Superior temporal gyrus (tissue), 1 donor: ENCODE measurements around the gene CLEC2B.
"Not testable (repeated sequence)": the region's sequence is repeated elsewhere in the genome, so short reads cannot be mapped to it uniquely, and the experiment has no call there.

Source experiments
- DNase-seq: peaks from one replicate; pipeline ENCODE4 v3.0.0-alpha.2; 2016; ENCODE audit errors: extremely low spot score

The CLEC2B gene

GRCh38 chr12:9869307-9870161, at the start of gene CLEC2B:
TSS of gene CLEC2B (minus strand) at chr12:9869354.
- DNase-seq = no peak

- DNase-seq = no peak
Observed at GRCh38 chr12:9911708-9912107, 42.6 kb upstream of the CLEC2B start.

- no peak for DNase-seq
Observed at GRCh38 chr12:9910716-9911421, 41.7 kb upstream of the CLEC2B start.

DNA sequence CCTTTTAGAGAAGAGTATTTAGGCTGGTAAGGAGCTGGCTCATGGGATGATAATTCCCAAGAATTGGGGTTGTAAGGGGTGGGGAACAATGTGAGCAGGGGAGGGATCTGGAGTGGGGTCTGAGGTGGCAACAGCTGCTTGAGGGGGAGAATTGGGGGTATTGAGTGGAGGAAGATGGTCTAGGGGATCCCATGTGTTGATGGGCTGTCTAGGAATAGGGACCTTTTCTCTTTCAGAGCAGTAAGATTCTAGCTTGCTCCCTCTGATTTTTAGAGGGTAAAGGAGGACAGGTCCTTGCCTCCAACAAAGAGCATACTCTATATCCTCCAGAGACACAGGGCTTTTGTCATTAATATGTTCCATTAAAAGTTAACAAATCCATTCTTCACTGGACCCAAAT, 40.6 kb upstream of the CLEC2B start:
- no peak for DNase-seq

DNA sequence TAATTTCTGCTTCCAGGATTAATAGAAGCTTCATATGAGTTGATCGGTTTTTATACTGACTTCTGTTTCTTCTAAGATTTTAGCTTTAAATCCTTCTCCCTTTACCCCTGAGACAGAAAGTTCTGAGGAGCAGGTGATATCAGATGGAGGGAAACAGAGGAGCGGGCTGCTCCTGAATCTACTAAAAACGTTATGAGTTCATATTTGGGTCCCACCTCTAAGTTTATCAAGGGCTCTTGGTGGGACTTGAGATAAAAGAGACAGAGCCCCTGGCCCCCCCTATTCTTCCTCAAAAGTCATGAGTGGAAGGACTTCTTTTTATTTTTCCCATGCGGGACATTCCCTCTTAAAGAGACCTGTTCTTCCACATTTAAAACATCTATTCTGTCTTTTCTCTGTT, 39.2 kb upstream of the CLEC2B start:
- DNase-seq = no peak

DNA sequence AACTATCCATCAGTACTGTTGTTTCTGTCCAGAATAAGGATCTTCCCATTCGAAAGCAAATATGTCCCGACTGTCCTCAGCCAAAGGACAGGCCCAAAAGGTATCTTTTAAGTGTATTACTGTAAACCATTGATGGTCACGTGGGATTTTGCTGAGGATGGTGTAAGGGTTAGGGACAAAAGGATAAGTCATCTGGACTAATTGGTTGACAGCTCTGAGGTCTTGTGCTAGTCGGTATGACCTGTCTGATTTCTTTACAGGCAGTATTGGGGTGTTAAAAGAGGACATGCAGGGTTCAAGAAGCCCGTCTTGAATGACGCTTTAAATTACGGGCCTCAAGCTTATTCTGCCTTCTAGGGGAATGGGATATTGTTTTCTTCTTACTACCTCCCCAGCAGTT, 38.6 kb upstream of the CLEC2B start:
- DNase-seq = no peak

GRCh38 chr12:9906873-9907272, 37.7 kb upstream of the CLEC2B start:
- no peak for DNase-seq

DNA sequence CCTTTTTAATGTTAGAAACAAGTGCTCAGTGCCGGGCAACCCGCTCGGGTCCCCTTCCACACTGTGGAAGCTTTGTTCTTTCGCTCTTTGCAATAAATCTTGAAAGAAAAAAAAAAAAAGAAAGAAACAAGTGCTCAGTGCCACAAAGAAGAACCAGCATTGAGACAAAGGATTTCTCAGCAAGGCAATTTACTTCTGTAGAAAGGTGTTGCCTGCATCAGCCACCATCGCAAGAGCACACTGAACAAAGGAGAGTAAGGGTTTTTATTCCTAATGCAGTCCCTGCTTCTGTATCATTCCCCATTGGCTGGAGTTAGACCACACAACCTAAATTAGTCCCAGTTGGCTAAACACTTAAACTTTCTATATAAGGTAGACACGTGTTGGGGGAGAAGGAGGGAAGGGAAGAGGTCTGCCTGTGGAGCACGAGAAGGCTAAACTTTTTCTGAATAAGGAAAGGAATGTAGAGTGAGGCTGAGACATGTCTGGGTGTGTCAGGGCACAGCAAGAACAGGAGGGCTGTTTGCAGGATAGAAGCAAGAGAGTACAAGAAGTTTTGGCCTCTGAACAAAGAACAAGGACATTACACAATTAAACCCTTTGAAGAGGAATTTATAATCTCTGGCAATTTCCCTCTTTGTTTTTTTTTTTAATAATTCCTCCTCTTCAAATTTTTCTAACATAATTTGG, 33.5 kb upstream of the CLEC2B start:
- no peak for DNase-seq

DNA sequence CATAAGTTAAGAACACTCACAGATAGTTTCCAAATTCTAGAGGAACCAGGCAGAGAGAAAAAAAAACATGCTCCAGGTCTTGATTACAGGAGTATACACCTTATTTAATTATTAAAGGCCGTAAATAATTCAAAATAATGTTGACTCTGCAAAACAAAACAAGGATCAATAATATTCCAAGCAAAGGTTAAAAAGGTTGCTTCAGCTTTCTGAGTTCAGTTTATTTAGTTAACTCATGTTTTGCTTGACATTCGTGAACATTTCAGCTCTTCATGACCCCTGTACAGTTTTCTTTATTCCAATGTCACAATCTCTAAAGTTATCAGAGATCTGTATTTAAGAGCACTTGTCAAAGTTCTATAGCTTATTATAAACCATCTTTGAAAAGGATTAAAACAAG, 31.8 kb upstream of the CLEC2B start:
- DNase-seq = no peak

GRCh38 chr12:9899209-9899608, 30.1 kb upstream of the CLEC2B start:
- no peak for DNase-seq

GRCh38 chr12:9897535-9897934, 28.4 kb upstream of the CLEC2B start:
- DNase-seq = no peak

- DNase-seq = no peak
Observed at GRCh38 chr12:9895215-9895971, 26.2 kb upstream of the CLEC2B start.

DNA sequence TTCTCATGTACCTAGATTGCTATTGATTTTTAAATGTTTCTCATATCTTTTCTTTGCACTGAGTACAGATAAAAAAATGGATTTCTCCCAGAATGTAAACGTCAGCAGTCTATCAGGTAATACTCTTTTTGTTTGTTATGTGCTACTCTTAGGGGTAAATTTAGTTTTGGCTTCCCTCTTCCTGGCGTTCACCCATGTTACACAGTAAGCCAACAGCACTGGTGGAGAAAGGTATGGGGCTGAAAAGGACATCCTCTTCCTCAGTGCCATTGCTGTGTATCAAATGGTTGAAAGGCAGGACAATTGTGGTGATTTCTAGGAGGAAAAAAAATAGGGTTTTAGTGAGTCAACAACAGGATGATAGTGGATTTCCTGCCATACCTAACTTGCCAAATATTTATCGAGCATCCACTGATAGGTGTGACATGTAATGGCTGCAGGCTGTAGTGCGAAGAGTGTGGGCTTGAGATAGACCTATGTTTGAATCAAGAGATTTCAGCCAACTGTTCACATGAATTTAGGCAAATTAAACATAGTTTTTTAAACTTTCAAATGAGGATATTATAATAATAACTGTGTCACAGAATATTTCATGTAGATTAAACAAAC, 19.6 kb upstream of the CLEC2B start:
- no peak for DNase-seq

GRCh38 chr12:9883175-9883574, 14.0 kb upstream of the CLEC2B start:
- no peak for DNase-seq

DNA sequence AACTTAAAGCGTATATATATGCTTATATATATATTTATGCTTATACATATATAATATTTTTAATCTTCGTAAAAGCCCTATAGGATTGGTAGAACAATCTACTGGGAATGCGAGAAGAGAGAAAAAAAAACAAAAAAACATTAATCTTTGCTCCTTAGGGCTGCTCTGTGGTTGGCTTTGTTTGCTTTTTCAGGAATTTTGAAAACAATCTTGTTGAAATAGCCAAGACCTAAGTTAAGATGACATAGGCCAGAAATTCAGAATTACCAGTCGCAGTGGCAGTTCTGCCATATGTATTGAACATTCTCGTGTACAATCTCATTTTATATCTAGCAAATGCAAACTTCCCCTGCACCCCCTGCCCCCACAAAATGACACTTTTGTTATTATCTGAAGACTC, 12.8 kb upstream of the CLEC2B start:
- no peak for DNase-seq

GRCh38 chr12:9881246-9881645, 12.1 kb upstream of the CLEC2B start, which contains the start of gene KLRF2:
TSS of gene KLRF2 (plus strand) at chr12:9881489. CDS start at chr12:9881596, 107 bp downstream.
- DNase-seq = no peak

- DNase-seq = no peak
Observed at GRCh38 chr12:9880532-9881078, 11.5 kb upstream of the CLEC2B start.

- not testable (repeated sequence) for DNase-seq
Observed at GRCh38 chr12:9876120-9876519, 7.0 kb upstream of the CLEC2B start.

GRCh38 chr12:9872742-9873141, 3.6 kb upstream of the CLEC2B start:
- DNase-seq = no peak

DNA sequence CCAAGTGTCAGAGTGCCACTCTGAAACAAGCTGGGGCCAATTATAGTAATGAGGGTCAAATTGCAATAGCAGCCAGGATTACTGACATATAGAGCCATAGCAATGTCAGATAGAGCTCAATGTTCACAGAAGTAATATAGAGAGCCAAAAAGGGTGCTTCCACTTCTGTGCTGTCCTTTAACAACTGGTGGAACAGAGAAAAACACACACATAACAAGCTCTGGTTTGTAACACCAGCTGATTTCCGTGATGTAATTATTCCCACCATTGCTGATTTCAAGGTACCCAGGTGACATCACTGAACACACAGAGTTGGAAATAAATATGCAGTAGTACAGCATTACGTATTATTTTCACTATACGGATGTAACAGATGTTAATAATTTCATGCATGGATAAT, 3.0 kb upstream of the CLEC2B start:
- no peak for DNase-seq

GRCh38 chr12:9870286-9870866, 1.2 kb upstream of the CLEC2B start:
- no peak for DNase-seq
